Lower lobe of right lung (tissue), 2 donors: Measurements from ENCODE around the gene YDJC. TPM values are rescaled to one million over a fixed set of nuclear protein-coding genes. Genes with fewer than 3 reads are reported as not detected.
A peak's percentile ranks its signal among the peaks of the same experiment; 100 is the strongest.

Source experiments
- ATAC-seq, 2 donors: fragments of 200-7000 bp; cut with Tn5 transposase; one replicate each; pipeline ENCODE4 v1.9.1; 2020 to 2022; ENCODE audit warnings: mild to moderate bottlenecking in 2 of 2, moderate library complexity in 2 of 2
- DNase-seq: peaks from one replicate; pipeline ENCODE4 v3.0.0-alpha.2; 2020
- H3K27ac ChIP-seq: fragments of 200-600 bp; one replicate; pipeline ENCODE4 v1.8.0; 2022
- H3K27me3 ChIP-seq: fragments of 200-600 bp; one replicate; pipeline ENCODE4 v1.8.0; 2022; ENCODE audit warnings: low read depth
- H3K36me3 ChIP-seq: fragments of 200-600 bp; one replicate; pipeline ENCODE4 v1.8.0; 2022; ENCODE audit warnings: mild to moderate bottlenecking
- H3K4me1 ChIP-seq: fragments of 200-600 bp; one replicate; pipeline ENCODE4 v1.8.0; 2022
- H3K4me3 ChIP-seq: fragments of 200-600 bp; one replicate; pipeline ENCODE4 v1.8.0; 2022; ENCODE audit warnings: mild to moderate bottlenecking
- H3K9me3 ChIP-seq: fragments of 200-600 bp; one replicate; pipeline ENCODE4 v1.8.0; 2022
- intact Hi-C: fragments of 100-400 bp; cut with DNase I; formaldehyde crosslinking; loops from one replicate; pipeline ENCODE4 v1.11.0; 2022
- total RNA-seq: library from RNA; stranded (reverse); fragmentation: NEBNext Ultra II Directional; extraction: Animal tissue kit (Norgen Biotek cat#: 25700); gene quantifications from one replicate; pipeline ENCODE4 v1.2.1, GENCODE V29; 2021
- TF ChIP-seq, protein P1 (sequence below): fragments of 200-600 bp; IDR thresholded peaks from one replicate; pipeline ENCODE4 v1.8.0; 2022; ENCODE audit warnings: antibody characterized with exemption, mild to moderate bottlenecking
- donor health status: DM: no; HTN: yes; CAD: no; lungs with severe emphysema.

YDJC gene
- total RNA-seq, 1 donor from 2014 or later = 13.1 TPM

GRCh38 chr22:21624880-21625791, 4.7 kb downstream of the YDJC start:
- Histone ChIP-seq H3K4me1 (peaks cover 50% of the 10 kb centered on the region), H3K27me3 (no peaks in the 10 kb centered on the region), H3K4me3 (no peak overlapping the region), H3K36me3 (peaks cover 36% of the 10 kb centered on the region), H3K9me3 (no peaks in the 10 kb centered on the region), H3K27ac (no peak overlapping the region)
- no peak for DNase-seq
- intact Hi-C loops = no loop called here
- TF ChIP-seq, protein P1, sequence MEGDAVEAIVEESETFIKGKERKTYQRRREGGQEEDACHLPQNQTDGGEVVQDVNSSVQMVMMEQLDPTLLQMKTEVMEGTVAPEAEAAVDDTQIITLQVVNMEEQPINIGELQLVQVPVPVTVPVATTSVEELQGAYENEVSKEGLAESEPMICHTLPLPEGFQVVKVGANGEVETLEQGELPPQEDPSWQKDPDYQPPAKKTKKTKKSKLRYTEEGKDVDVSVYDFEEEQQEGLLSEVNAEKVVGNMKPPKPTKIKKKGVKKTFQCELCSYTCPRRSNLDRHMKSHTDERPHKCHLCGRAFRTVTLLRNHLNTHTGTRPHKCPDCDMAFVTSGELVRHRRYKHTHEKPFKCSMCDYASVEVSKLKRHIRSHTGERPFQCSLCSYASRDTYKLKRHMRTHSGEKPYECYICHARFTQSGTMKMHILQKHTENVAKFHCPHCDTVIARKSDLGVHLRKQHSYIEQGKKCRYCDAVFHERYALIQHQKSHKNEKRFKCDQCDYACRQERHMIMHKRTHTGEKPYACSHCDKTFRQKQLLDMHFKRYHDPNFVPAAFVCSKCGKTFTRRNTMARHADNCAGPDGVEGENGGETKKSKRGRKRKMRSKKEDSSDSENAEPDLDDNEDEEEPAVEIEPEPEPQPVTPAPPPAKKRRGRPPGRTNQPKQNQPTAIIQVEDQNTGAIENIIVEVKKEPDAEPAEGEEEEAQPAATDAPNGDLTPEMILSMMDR = no peak
- no peak for ATAC-seq

- peaks cover 49% of the 10 kb centered on the region for H3K4me1 ChIP-seq
- TF ChIP-seq, protein P1 = peak; percentile 30
- peaks cover 38% of the 10 kb centered on the region for H3K36me3 ChIP-seq
- DNase-seq (no peak), ATAC-seq (no peak)
- H3K9me3 ChIP-seq = no peaks in the 10 kb centered on the region
- H3K27me3 ChIP-seq = no peaks in the 10 kb centered on the region
- intact Hi-C loops = no loop called here
- no peak overlapping the region for H3K4me3 ChIP-seq
- H3K27ac ChIP-seq = no peak overlapping the region
These were observed 5.5 kb downstream of the YDJC start for GRCh38 chr22:21624120-21624879.

GRCh38 chr22:21623648-21623970, 6.2 kb downstream of the YDJC start:
- Histone ChIP-seq H3K27ac (no peak overlapping the region), H3K36me3 (peaks cover 45% of the 10 kb centered on the region), H3K4me3 (no peak overlapping the region), H3K27me3 (no peaks in the 10 kb centered on the region), H3K9me3 (no peaks in the 10 kb centered on the region), H3K4me1 (peaks cover 42% of the 10 kb centered on the region)
- intact Hi-C loops = no loop called here
- TF ChIP-seq, protein P1 = no peak
- no peak for DNase-seq
- ATAC-seq = no peak

GRCh38 chr22:21622919-21623647, 6.7 kb downstream of the YDJC start:
- H3K4me1 ChIP-seq = peaks cover 37% of the 10 kb centered on the region
- DNase-seq (no peak), ATAC-seq (no peak)
- intact Hi-C loops = no loop called here
- no peak overlapping the region for H3K27ac ChIP-seq
- H3K4me3 ChIP-seq = no peak overlapping the region
- TF ChIP-seq, protein P1 = no peak
- peaks cover 46% of the 10 kb centered on the region for H3K36me3 ChIP-seq
- no peaks in the 10 kb centered on the region for H3K9me3 ChIP-seq
- no peaks in the 10 kb centered on the region for H3K27me3 ChIP-seq
